Kidney (tissue), 14 donors: ENCODE measurements around the gene CP. TPM values are rescaled to one million over a fixed set of nuclear protein-coding genes. Genes with fewer than 3 reads are reported as not detected.

Source experiments
- DNase-seq, 5 donors: peaks; one replicate each; pipeline ENCODE4 v3.0.0-alpha.2; 2013 to 2020
- FAIRE-seq: peaks from 2 replicates; lab custom pipeline; 2012; peaks lifted over from hg19 to GRCh38; lab: Jason Lieb, UNC
- H3K27ac ChIP-seq, 2 donors: one replicate each; pipeline ENCODE4 v1.7.0; 2013; ENCODE audit warnings: low read depth in 2 of 2, low read length in 2 of 2, inconsistent platforms in 1 of 2
- H3K27me3 ChIP-seq: one replicate; pipeline ENCODE4 v1.7.1; 2013; ENCODE audit warnings: low read length, inconsistent platforms; ENCODE audit not compliant: control insufficient read depth, insufficient read depth
- H3K36me3 ChIP-seq, 3 donors: one replicate each; pipeline versions ENCODE4 v1.7.0 to v1.7.1; 2013; ENCODE audit warnings: low read length in 3 of 3, control low read depth in 1 of 3, inconsistent platforms in 1 of 3; ENCODE audit not compliant: insufficient read depth in 3 of 3, control insufficient read depth in 2 of 3
- H3K4me1 ChIP-seq, 3 donors: one replicate each; pipeline versions ENCODE4 v1.7.0 to v1.7.1; 2013; ENCODE audit warnings: low read length in 3 of 3, inconsistent platforms in 1 of 3, low read depth in 1 of 3; ENCODE audit not compliant: control insufficient read depth in 2 of 3, insufficient read depth in 2 of 3
- H3K4me3 ChIP-seq, 3 donors: one replicate each; pipeline versions ENCODE4 v1.7.0 to v1.8.1; 2013; ENCODE audit warnings: low read length in 3 of 3, control low read depth in 1 of 3, inconsistent platforms in 1 of 3
- H3K9ac ChIP-seq, 3 donors: one replicate each; pipeline versions ENCODE4 v1.7.0 to v1.7.1; 2013; ENCODE audit warnings: low read length in 3 of 3, control low read depth in 1 of 3, inconsistent platforms in 1 of 3
- H3K9me3 ChIP-seq, 3 donors: one replicate each; pipeline versions ENCODE4 v1.7.0 to v1.7.1; 2013; ENCODE audit warnings: low read length in 3 of 3, control low read depth in 1 of 3, inconsistent platforms in 1 of 3; ENCODE audit not compliant: control insufficient read depth in 2 of 3, insufficient read depth in 1 of 3
- intact Hi-C: fragments of 100-400 bp; cut with DNase I; formaldehyde crosslinking; loops from one replicate; pipeline ENCODE4 v1.11.1; 2022
- polyA plus RNA-seq: library from polyadenylated mRNA; stranded (reverse); fragments of 350-450 nt; fragmentation: Illumina TruSeq; extraction: RNeasy Lipid Tissue Mini Kit (QIAGEN cat#74804); gene quantifications from one replicate; pipeline ENCODE4 v1.2.3, GENCODE V29; 2014; ENCODE audit warnings: low read depth, low replicate concordance; ENCODE audit not compliant: insufficient read depth
- total RNA-seq: library from RNA; stranded (reverse); fragmentation: NEBNext Ultra II Directional; extraction: Animal tissue kit (Norgen Biotek cat#: 25700); gene quantifications from one replicate; pipeline ENCODE4 v1.2.1, GENCODE V29; 2021
- TF ChIP-seq, protein P1 (sequence below): IDR thresholded peaks from 3 replicates; pipeline ENCODE4 v1.5.1; 2012; ENCODE audit warnings: mild to moderate bottlenecking, moderate library complexity, borderline replicate concordance; ENCODE audit not compliant: insufficient read depth; ENCODE audit errors: extremely low read depth
- donor health status: control.
- donor health status: control.
- donor health status: control.
- donor health status: control.
- donor health status: control.
- donor health status: DM: yes; HTN: yes; CAD: no.
- donor health status: Normal renal cell carcinoma (clear cell type).

CP gene
- total and polyA plus RNA-seq, 2 donors from 2014 or later: 5.3 to 72.1 TPM

DNA sequence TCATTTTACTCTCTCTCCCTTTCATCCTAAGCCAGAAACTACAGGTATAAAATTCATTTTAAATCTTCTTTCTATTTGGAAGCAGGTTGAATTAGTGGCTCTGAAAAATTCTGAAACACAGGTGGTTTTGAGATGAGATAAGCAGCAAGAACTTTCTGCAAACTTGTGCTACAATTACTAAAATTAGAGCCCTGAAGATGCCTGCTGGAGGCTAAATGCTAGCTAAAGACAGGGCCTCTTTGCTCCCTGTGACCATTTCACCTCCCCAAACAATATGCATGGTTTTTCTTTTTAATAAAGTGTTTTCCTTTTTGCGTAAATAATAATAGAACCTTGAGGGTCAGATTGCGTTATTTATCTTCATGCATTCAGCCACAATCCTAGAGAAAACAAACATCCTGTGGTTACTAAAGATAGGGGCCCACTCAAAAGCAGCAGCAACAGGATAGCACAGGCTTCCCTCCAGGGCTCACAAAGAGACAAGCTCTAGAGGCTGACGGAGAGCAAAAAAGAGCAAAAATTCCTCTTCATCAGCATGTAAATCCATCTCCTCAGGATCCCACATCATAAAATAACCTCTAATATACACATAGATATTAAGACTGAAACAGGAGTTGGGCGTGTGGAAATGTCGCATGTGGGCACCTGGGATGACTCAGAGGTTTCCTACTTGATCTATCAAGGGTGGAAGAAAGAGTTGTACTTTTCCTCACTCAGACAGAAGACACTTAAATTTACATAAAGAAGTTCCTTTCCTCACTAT, 26.5 kb upstream of the CP start:
- H3K36me3 ChIP-seq: no peaks in the 10 kb centered on the region
- no peaks in the 10 kb centered on the region for H3K9me3 ChIP-seq
- H3K4me1 ChIP-seq: peaks cover 0 to 15% (median 0%) of the 10 kb centered on the region in 3 donors
- FAIRE-seq (no peak), DNase-seq (peak in 1 of 5 donors; percentile 43)
- no peak overlapping the region for H3K27ac ChIP-seq
- intact Hi-C loops: no loop called here
- H3K4me3 ChIP-seq: no peak overlapping the region
- H3K27me3 ChIP-seq: no peaks in the 10 kb centered on the region
- H3K9ac ChIP-seq: no peak overlapping the region
- TF ChIP-seq, protein P1, sequence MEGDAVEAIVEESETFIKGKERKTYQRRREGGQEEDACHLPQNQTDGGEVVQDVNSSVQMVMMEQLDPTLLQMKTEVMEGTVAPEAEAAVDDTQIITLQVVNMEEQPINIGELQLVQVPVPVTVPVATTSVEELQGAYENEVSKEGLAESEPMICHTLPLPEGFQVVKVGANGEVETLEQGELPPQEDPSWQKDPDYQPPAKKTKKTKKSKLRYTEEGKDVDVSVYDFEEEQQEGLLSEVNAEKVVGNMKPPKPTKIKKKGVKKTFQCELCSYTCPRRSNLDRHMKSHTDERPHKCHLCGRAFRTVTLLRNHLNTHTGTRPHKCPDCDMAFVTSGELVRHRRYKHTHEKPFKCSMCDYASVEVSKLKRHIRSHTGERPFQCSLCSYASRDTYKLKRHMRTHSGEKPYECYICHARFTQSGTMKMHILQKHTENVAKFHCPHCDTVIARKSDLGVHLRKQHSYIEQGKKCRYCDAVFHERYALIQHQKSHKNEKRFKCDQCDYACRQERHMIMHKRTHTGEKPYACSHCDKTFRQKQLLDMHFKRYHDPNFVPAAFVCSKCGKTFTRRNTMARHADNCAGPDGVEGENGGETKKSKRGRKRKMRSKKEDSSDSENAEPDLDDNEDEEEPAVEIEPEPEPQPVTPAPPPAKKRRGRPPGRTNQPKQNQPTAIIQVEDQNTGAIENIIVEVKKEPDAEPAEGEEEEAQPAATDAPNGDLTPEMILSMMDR: no peak

DNA sequence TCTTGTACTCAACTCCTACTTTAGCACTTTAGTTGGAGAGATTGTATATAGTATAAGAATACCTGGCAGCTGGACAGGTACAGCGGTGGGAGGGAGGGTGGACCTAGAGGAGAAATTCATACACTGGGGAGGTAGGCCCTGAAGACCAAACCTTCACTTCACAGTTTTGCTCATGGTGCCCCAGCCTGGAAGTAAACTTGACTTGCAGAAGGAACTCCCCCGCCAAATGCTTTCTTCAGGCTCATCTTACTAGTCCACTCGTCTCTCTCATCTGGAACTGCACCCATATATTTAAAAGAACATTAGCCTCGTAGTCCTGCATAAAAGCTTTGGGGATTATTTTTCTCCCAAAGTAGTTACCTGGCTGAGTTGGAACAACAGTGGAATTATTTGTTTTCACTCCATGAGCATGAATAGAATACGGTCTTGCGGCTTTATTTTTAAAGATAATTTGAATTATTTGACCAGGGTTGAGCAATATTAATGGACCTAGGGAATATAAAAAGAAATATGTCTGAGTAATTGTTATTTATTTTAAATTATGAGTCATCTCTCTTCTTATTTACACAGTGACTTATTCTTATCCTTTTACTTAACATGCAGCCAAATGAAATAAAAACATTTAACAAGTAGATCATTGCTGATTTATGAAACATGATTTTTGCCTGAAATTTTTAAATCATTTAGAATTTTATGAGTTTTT, 25.5 kb upstream of the CP start:
- no peaks in the 10 kb centered on the region for H3K9me3 ChIP-seq
- TF ChIP-seq, protein P1: no peak
- DNase-seq (peak in 1 of 5 donors; percentile 19), FAIRE-seq (peak; percentile 83)
- peaks cover 0 to 15% (median 0%) of the 10 kb centered on the region in 3 donors for H3K4me1 ChIP-seq
- no peak overlapping the region for H3K4me3 ChIP-seq
- no peak overlapping the region for H3K9ac ChIP-seq
- intact Hi-C loops: no loop called here
- H3K36me3 ChIP-seq: no peaks in the 10 kb centered on the region
- H3K27ac ChIP-seq: no peak overlapping the region
- no peaks in the 10 kb centered on the region for H3K27me3 ChIP-seq

DNA sequence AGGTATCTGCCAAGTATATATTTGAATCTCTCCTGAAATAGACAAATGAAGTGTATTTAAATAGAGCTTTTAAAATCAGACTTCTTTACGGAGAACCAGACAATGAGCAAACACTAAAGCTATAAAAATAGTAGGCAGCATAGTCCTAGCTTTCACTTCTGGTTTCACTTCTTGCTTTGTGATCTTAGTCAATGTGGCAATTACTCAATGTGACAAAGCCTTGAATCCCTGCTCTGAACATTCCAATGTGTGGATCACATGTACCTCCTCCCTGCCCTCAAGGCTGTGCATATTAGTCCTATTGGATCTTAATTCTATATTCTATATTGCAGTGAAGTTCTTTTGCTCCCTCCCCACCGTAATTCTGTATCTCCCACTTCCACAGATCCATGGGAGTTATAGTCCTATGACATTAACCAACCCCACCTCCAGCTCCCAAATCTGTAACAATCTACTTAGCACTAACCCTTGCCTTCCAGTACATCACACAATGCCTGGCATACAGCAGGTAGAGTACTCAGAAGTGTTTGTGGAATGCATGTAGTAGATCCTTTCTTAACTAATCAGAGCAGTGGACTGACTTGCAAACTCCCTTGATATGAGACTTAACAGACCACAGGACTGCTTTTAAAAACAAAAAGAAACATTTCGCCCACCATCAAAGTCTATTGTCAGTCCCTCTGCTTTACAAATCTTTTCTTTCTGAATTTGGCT, 24.3 kb upstream of the CP start:
- Histone ChIP-seq H3K36me3 (no peaks in the 10 kb centered on the region), H3K27me3 (no peaks in the 10 kb centered on the region), H3K4me3 (no peak overlapping the region), H3K27ac (peak overlapping the region; percentile 35 to 68), H3K4me1 (peaks cover 0 to 15% (median 0%) of the 10 kb centered on the region in 3 donors), H3K9me3 (no peaks in the 10 kb centered on the region), H3K9ac (no peak overlapping the region)
- intact Hi-C loops: no loop called here
- peak; percentile 21 for FAIRE-seq
- TF ChIP-seq, protein P1: no peak
- DNase-seq: peak in 1 of 5 donors; percentile 47
